ENCODE results near the gene TACR1. TPM values are rescaled to one million over a fixed set of nuclear protein-coding genes. Genes with fewer than 3 reads are reported as not detected.

The TACR1 gene
- total and polyA plus RNA-seq, 2 of the 4 experiments (the other 2 are of a cell fraction) = under 0.01 to 0.09 TPM

GRCh38 chr2:75134860-75135259, 64.5 kb downstream of the TACR1 start:
- Histone ChIP-seq H2BK15ac (ENCODE audit: low read depth, low read length) (no peak overlapping the region), H3K18ac (ENCODE audit: low read depth, low read length) (no peak overlapping the region), H2BK5ac (ENCODE audit: low read depth, low read length, poor library complexity, severe bottlenecking) (no peak overlapping the region), H3K9me3 (ENCODE audit: control insufficient read depth, insufficient read depth, low read length) (no peaks in the 10 kb centered on the region), H3K9ac (ENCODE audit: low read depth, low read length) (no peak overlapping the region), H2AFZ (replicated peaks; ENCODE audit: low read length, poor library complexity) (no peak overlapping the region), H3K14ac (replicated peaks; ENCODE audit: low read depth, low read length) (no peak overlapping the region), H3K23ac (ENCODE audit: low read depth, low read length) (no peak overlapping the region), H3K4me2 (ENCODE audit: low read depth, low read length) (no peak overlapping the region), H3K36me3 (ENCODE audit: control insufficient read depth, insufficient read depth, low read length) (no peaks in the 10 kb centered on the region), H3K79me1 (ENCODE audit: low read depth in 1 of 2, low read length in 2 of 2) (no peaks in the 10 kb centered on the region), H2AK5ac (ENCODE audit: low read depth, low read length) (no peak overlapping the region), H3K4ac (ENCODE audit: low read depth, low read length) (no peak overlapping the region), H3K27ac (ENCODE audit: insufficient read depth, low read length) (no peak overlapping the region), H2AK9ac (replicated peaks; ENCODE audit: low read depth, low read length, poor library complexity) (no peak overlapping the region), H3K9me1 (ENCODE audit: insufficient read depth, low read length) (no peaks in the 10 kb centered on the region; the same call in 1 of the 2 replicates), H3K56ac (ENCODE audit: extremely low read depth, insufficient read depth, low read length) (no peak overlapping the region), H2BK20ac (ENCODE audit: low read depth, low read length) (no peak overlapping the region), H4K20me1 (ENCODE audit: insufficient read depth, low read length) (no peaks in the 10 kb centered on the region), H4K5ac (ENCODE audit: low read depth, low read length) (no peak overlapping the region), H4K91ac (ENCODE audit: insufficient read depth, low read depth, low read length) (no peak overlapping the region), H4K8ac (ENCODE audit: low read depth in 2 of 2, low read length in 2 of 2) (no peak overlapping the region), H3K27me3 (ENCODE audit: control insufficient read depth, insufficient read depth, low read length) (peaks cover 1% of the 10 kb centered on the region; the same call in 1 of the 2 replicates), H2BK120ac (ENCODE audit: low read depth, low read length) (no peak overlapping the region), H3K4me3 (ENCODE audit: insufficient read depth, low read depth, low read length) (no peak overlapping the region), H3K4me1 (ENCODE audit: control insufficient read depth, insufficient read depth, low read length) (peaks cover 4% of the 10 kb centered on the region; the same call in 1 of the 2 replicates)
- CTCF ChIA-PET = no interaction called here
- DNase-seq (no peak), ATAC-seq (ENCODE audit: low read depth) (peak; percentile 53)
- POLR2A ChIA-PET (ENCODE audit: unreplicated experiment) = no interaction called here
- dilution Hi-C loops (cut with HindIII; ENCODE audit: low sequenced_read_pairs, unreplicated experiment) (no loop called here), in situ Hi-C loops (cut with MboI; ENCODE audit: low sequenced_read_pairs) (no loop called here), intact Hi-C loops (cut with micrococcal nuclease) (no loop called here)
- no CpG with 5 or more reads among the region's 1 CpG for WGBS, 2 experiments (ENCODE audit: extremely low coverage in 2 of 2, insufficient read length in 1 of 2)
- BruUV-seq (replicated peaks) = no TSS peak
- no peak for TF ChIP-seq SMC3 (IDR thresholded peaks at IDR 0.05; ENCODE audit: low read depth, low read length)
- TF ChIP-seq POLR2A (IDR thresholded peaks at IDR 0.05; ENCODE audit: low read depth, low read length) = no peak
- no peak for TF ChIP-seq MXI1 (IDR thresholded peaks at IDR 0.05; ENCODE audit: borderline replicate concordance, low read depth, low read length)
- TF ChIP-seq CEBPB (IDR thresholded peaks at IDR 0.05; ENCODE audit: low read depth, low read length) = no peak
- TF ChIP-seq MAFK (IDR thresholded peaks at IDR 0.05; ENCODE audit: low read depth, low read length) = no peak
- no peak for TF ChIP-seq BHLHE40 (IDR thresholded peaks at IDR 0.05; ENCODE audit: low read depth, low read length)
- TF ChIP-seq RFX5 (IDR thresholded peaks at IDR 0.05; ENCODE audit: low read depth, low read length) = no peak
- TF ChIP-seq ELK1 (IDR thresholded peaks at IDR 0.05; ENCODE audit: borderline replicate concordance, low read depth, low read length) = no peak
- no peak for TF ChIP-seq USF2 (IDR thresholded peaks at IDR 0.05; ENCODE audit: low read depth, low read length)
- no peak for TF ChIP-seq RCOR1 (IDR thresholded peaks at IDR 0.05; ENCODE audit: insufficient replicate concordance, low read length)
- TF ChIP-seq CHD1 (IDR thresholded peaks at IDR 0.05; ENCODE audit: low read depth, low read length) = no peak
- TF ChIP-seq MAZ (IDR thresholded peaks at IDR 0.05; ENCODE audit: borderline replicate concordance, low read depth, low read length) = no peak
- no peak for TF ChIP-seq CTCF (conservative IDR thresholded peaks at IDR 0.05; ENCODE audit: low read depth, low read length)
- no peak for TF ChIP-seq NFE2L2 (IDR thresholded peaks at IDR 0.05; ENCODE audit: low read depth, low read length)
- no peak for TF ChIP-seq FOS (IDR thresholded peaks at IDR 0.05; ENCODE audit: low read depth, low read length)
- TF ChIP-seq RAD21 (IDR thresholded peaks at IDR 0.05; ENCODE audit: low read length) = no peak
